ENCODE measurements around the gene ADD3.

Gene ADD3

DNA sequence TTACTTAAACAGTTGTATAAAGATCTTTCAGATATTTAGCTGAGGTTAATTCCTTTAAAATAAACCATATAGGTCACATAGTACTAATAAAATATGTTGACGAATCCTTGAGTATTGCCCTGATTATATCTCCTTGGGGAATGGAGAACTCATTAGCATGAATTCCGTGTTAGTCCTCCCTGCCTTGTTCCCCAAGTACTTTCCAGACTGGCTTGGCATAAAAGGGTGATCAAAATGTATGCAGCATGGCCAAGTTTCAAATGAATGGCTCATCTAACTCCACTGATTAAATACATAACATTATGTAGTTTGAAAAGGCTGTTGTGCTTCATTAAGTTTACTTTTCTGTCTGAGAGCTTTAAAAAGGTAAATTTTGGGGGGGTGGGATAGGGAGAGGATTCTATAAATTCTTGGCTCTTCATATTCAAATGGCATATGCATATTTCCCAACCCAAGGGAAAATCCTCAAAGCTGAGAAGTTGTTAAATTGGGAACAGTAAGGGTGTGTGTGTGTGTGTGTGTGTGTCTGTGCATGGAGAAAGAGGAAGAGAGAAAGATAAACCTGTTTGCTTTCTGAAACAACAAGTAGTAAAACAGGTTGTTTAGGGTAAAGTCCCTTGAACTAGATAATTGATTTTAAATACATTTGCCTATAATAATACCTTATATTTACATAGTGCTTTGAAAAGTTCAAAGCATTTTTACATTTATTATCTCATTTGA is 4.8 kb upstream of the ADD3 start:
- no peak for DNase-seq (ENCODE audit: low read depth)

GRCh38 chr10:110003524-110003885 is 4.3 kb upstream of the ADD3 start:
- no peak for DNase-seq (ENCODE audit: low read depth)

DNA sequence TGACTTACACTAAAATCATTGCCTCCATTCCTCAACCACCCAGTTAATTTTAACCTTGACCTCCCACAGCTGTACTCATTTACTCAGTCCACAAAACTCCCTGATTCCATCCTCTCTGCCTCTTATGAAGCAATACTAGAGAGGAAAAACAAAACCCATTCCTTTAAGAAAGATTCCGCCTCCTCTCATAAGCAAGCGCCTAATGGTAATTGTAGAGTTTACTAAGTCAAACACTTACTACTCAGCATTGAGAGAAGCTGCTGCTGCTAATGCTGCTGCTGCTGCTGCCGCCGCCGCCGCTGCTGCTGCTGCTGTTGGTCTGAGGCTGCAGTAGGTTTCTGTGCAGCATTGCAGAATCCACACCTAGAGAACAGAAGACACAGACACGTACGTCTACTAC is 2.1 kb upstream of the ADD3 start:
- no peak for DNase-seq (ENCODE audit: low read depth)

DNA sequence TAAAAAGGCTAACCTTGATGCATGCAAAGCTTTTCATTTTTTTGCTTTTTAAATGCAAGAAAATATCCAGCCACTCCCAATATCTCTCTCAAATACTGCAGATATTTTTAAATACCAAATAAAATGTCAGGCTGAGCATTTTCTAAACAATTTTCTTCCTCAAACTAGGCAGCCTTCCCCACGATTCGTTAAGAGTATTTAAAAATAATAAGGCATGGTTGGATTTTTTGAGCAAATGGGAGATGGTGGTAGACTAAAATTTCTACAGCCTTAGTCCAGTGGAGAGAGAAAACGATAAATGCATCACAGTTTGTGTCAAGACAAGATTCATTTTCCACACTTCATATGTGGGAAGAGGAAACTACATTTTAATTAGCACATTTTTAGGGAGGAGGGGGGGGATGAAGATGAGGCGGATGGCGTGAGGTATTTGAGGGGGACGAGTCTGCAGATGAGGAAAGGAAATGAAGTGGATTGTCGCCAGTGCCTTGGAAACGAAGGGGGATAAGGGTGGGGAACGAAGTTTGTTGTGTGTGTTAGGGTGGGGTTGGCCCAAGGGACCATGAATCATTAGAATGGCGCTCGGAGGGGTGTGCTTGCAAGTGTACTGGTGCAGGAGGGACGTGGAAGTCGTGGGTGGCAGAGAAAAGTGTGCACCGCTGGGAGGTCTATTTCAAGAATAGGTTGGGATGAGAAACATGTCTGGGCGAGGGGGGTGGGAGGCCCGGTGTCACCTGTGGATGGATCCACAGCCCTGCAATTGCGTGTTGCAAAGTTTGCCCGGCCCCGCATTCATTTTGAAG is 1.2 kb upstream of the ADD3 start:
- DNase-seq (ENCODE audit: low read depth), result no peak

DNA sequence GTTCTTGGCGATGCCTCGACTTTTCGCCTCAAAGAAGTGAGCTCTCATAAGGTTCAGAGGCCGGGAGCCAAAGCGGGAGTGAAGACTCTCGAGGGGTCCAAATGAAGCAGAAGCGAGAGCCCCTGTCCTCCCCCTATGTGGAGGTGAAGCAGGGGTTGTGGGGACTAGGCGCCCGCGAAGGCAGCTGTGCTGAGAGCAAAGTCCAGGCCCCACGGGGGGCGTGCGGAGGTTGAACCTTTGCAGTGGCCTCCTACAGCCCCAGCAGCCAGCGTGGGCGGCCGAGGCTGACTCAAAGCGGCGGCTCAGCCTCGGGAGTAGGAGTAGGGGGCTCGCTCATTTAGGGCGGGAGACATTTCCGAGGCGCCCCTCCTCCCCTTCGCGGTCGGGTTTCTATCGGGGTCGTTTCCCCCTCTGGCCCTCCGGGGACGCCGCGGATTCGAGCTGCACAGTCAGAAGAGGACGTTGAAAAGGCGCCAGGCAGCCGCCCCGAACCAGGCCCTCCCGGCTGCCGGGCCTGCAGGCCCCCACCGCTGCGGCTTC is 553 bp upstream of the ADD3 start:
- DNase-seq (ENCODE audit: low read depth), result peak; percentile 57

GRCh38 chr10:110008518-110009339 is 945 bp downstream of the ADD3 start:
- peak; percentile 12 for DNase-seq (ENCODE audit: low read depth)

DNA sequence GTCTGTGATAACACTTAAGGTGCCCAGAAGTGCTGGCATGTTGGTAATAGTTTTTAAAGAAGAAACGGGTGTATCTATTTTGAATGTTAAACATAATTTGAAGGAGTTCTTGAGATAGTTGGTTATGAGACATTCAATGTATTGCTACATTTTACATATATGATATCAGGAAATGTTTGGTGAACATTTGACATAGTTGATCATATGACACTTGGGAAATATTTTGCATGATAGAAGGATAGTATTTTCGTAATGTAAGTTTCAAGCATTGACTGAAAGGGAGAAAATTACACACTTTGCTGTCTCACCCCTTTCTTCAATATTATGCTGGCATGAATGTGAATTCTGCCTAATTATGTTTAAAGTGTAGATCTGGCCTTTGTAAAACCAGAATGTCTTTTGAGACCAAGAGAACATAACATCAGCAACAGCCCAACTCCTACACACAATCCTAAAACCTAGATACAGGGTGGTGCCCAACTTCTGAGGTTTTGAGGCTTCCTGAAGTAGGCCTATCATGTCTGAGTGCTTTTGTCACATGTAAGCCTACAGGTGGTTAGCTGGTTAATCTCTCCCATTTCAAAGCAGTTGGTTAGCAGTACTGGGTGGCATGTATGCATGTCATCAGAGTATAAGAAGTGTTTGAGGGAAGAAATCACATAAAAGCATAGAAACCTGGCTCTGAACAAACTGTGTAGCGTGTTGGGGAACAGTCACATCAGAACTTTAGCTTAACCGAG is 2.1 kb downstream of the ADD3 start:
- DNase-seq (ENCODE audit: low read depth), result peak; percentile 18

- DNase-seq (ENCODE audit: low read depth), result no peak
Measured at GRCh38 chr10:110010486-110011378, 2.9 kb downstream of the ADD3 start.

- DNase-seq (ENCODE audit: low read depth), result no peak
Measured at GRCh38 chr10:110011681-110012080, 3.9 kb downstream of the ADD3 start.

DNA sequence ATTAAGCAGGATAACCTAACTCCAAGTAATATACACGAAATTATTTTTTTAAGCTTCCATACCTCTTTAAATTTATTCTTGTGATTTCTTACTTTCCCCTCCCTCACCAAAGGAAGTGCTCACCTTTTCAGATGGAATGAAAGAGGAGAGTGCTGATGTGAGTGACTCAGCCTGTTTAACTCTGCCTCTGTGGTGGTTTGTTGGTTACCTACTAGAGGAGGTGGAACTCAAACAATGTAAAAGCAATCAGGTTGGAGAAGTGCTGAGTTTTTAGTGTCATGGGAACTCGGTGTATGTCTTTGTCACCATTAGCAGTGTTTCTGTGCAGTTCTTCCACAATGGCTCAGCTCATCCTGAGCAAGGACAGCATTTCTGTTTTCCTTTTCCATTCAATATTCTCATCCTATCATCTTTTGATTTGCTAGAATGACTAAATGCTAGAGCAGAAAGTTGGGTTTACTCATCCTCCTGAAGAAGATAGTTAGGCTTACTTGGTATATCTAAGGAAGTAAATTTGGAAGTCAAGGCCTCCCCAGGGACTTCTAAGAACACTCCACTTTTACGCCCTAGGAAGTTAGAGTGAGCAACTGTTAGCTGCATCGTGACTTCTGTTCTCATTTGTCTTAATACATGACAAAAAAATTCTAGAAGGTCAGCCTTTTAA is 6.0 kb downstream of the ADD3 start:
- peak; percentile 4 for DNase-seq (ENCODE audit: low read depth)

DNA sequence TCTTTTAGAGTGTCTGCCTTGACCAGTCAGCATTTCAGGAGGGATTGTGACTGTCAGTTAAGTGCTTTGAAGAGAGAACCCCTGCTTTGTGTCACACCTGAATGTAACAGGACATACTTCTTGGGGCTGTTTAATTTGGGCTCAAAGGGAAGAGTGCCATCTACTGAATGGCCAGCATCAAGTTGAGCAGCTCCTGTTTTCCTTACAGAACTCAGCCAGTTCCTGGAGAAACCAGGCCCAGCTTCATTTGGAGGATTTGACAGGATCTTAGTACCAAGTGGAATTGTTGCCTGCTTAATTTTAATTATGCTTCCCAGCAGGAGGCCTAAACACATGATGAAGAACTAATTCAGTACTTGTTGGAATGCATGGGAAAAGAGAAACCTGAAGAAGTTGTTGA is 8.3 kb downstream of the ADD3 start:
- no peak for DNase-seq (ENCODE audit: low read depth)

GRCh38 chr10:110017052-110017451 is 9.3 kb downstream of the ADD3 start:
- DNase-seq (ENCODE audit: low read depth), result no peak

- DNase-seq (ENCODE audit: low read depth), result no peak
Measured at GRCh38 chr10:110017907-110018306, 10.1 kb downstream of the ADD3 start.

GRCh38 chr10:110020265-110020664 is 12.5 kb downstream of the ADD3 start:
- DNase-seq (ENCODE audit: low read depth), result no peak

- no peak for DNase-seq (ENCODE audit: low read depth)
Measured at GRCh38 chr10:110022716-110023504, 15.1 kb downstream of the ADD3 start.

DNA sequence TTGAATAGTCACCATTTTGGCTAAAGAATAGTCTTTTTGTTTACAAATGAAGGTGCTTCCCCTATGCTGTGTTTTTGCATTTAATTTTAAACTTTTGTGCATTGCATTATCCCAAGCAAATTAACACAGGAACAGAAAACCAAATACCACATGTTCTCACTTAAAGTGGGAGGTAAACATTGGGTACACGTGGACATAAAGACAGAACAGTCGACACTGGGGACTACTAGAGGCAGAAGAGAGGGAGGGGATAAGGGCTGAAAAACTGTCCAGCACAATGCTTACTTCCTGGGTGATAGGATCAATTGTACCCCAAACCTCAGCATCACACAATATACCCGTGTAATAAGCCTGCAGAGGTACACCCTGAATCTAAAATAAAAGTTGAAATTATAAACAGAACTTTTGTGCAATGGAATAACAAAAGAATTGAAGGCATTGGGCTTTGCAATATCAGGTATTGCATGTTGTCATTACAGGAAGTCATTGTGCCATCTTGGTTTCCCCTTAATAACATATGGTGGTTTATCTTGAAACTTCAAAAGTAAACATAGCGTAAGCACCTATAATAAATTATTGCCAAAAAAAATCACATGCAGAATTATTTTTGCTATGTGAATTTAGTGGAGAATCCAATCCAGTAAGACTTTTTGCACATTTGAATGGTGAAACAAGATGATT is 16.1 kb downstream of the ADD3 start:
- DNase-seq (ENCODE audit: low read depth), result no peak

GRCh38 chr10:110029450-110029849 is 21.7 kb downstream of the ADD3 start:
- DNase-seq (ENCODE audit: low read depth), result no peak

- DNase-seq (ENCODE audit: low read depth), result no peak
Measured at GRCh38 chr10:110032801-110033700, 25.3 kb downstream of the ADD3 start.
